CD4-positive, alpha-beta T cell (primary cell): ENCODE measurements around the gene CDK17. TPM values are rescaled to one million over a fixed set of nuclear protein-coding genes. Genes with fewer than 3 reads are reported as not detected.

ENCODE experiments used
- ATAC-seq: fragments of 200-7000 bp; cut with Tn5 transposase; one replicate; pipeline ENCODE4 v1.10.0; 2022; ENCODE audit warnings: mild to moderate bottlenecking; ENCODE audit not compliant: poor library complexity
- CTCF ChIA-PET: fragments of 350-600 bp; sonication (Branson Sonifier 250); formaldehyde crosslinking; loops from one replicate; lab custom pipeline; 2021; ENCODE audit warnings: antibody characterized with exemption, inconsistent platforms; lab: Charles Lee
- POLR2A ChIA-PET: fragments of 350-600 bp; sonication (Branson Sonifier 250); formaldehyde crosslinking; loops from one replicate; lab custom pipeline; 2021; ENCODE audit warnings: antibody characterized with exemption, inconsistent platforms; lab: Charles Lee
- DNase-seq, 14 experiments: peaks; one replicate each; pipeline ENCODE4 v3.0.0-alpha.2; 2013 to 2020; ENCODE audit warnings: mixed read lengths in 2 of 14
- H3K27ac ChIP-seq, 2 donors: one replicate each; pipeline versions ENCODE4 v1.5.1 to v1.7.0; 2013; ENCODE audit warnings: low read length in 2 of 2, low read depth in 1 of 2, mild to moderate bottlenecking in 1 of 2
- H3K27me3 ChIP-seq, 2 experiments: 1 replicate in 1 of 2; 2 replicates in 1 of 2; pipeline versions ENCODE4 v1.6.1 to v1.7.0; 2013; ENCODE audit warnings: low read length in 2 of 2, control low read depth in 1 of 2, mild to moderate bottlenecking in 1 of 2, moderate library complexity in 1 of 2; ENCODE audit not compliant: insufficient read depth in 2 of 2, control insufficient read depth in 1 of 2
- H3K36me3 ChIP-seq: one replicate; pipeline ENCODE4 v1.6.1; 2013; ENCODE audit warnings: low read length, control low read depth; ENCODE audit not compliant: insufficient read depth
- H3K4me1 ChIP-seq: one replicate; pipeline ENCODE4 v1.6.1; 2013; ENCODE audit warnings: low read length, control low read depth; ENCODE audit not compliant: insufficient read depth
- H3K4me3 ChIP-seq: one replicate; pipeline ENCODE4 v1.5.1; 2013; ENCODE audit warnings: mild to moderate bottlenecking, low read length, moderate library complexity
- H3K9me3 ChIP-seq, 2 experiments: 1 replicate in 1 of 2; 2 replicates in 1 of 2; pipeline versions ENCODE4 v1.6.1 to v1.7.0; 2013; ENCODE audit warnings: low read length in 2 of 2, mild to moderate bottlenecking in 2 of 2, control low read depth in 1 of 2, moderate library complexity in 1 of 2; ENCODE audit not compliant: control insufficient read depth in 1 of 2, insufficient read depth in 1 of 2
- H3K27ac Mint-ChIP-seq: one replicate; pipeline ENCODE4 v1.8.0; 2020; ENCODE audit warnings: mixed read lengths
- H3K27me3 Mint-ChIP-seq: one replicate; pipeline ENCODE4 v1.8.0; 2021; ENCODE audit warnings: mixed read lengths
- H3K36me3 Mint-ChIP-seq: one replicate; pipeline ENCODE4 v1.8.0; 2021; ENCODE audit warnings: low read depth, mixed read lengths
- H3K4me1 Mint-ChIP-seq: one replicate; pipeline ENCODE4 v1.8.0; 2021; ENCODE audit warnings: low read depth, mixed read lengths
- H3K4me3 Mint-ChIP-seq: one replicate; pipeline ENCODE4 v1.8.0; 2020; ENCODE audit warnings: mild to moderate bottlenecking, mixed read lengths
- H3K9me3 Mint-ChIP-seq: one replicate; pipeline ENCODE4 v1.8.0; 2020; ENCODE audit warnings: mixed read lengths
- intact Hi-C, 2 experiments: fragments of 100-400 bp; cut with DNase I in 1 of 2; cut with micrococcal nuclease in 1 of 2; formaldehyde crosslinking; loops; one replicate each; pipeline versions ENCODE4 v1.15.1 to v1.9.0; 2023 to 2025; cut with DNase I, micrococcal nuclease
- polyA plus RNA-seq, 2 donors: library from polyadenylated mRNA; unstranded; fragments of 120-200 nt; gene quantifications; one replicate each; pipeline ENCODE4 v1.2.1, GENCODE V29; 2013
- total RNA-seq, 174 experiments: library from RNA in 2 of 174; stranded (reverse) in 2 of 174; gene quantifications; one replicate each; pipeline ENCODE4 v1.2.3 and lab custom pipeline; 2021 to 2026
- TF ChIP-seq, protein P1 (sequence below): fragments of 200-600 bp; IDR thresholded peaks from one replicate; pipeline ENCODE4 v1.8.0; 2022; ENCODE audit warnings: antibody characterized with exemption, mild to moderate bottlenecking

Gene CDK17
- total RNA-seq: 100 to 1,000 TPM; 112 to 113 TPM
- 37.6 TPM for polyA plus RNA-seq (2013, experiment 1 of 2)
- 45.3 TPM for polyA plus RNA-seq (2013, experiment 2 of 2)
- 62.4 to 723 (median 148) reads per million in 172 experiments for total RNA-seq (lab: John Stamatoyannopoulos, UW)

DNA sequence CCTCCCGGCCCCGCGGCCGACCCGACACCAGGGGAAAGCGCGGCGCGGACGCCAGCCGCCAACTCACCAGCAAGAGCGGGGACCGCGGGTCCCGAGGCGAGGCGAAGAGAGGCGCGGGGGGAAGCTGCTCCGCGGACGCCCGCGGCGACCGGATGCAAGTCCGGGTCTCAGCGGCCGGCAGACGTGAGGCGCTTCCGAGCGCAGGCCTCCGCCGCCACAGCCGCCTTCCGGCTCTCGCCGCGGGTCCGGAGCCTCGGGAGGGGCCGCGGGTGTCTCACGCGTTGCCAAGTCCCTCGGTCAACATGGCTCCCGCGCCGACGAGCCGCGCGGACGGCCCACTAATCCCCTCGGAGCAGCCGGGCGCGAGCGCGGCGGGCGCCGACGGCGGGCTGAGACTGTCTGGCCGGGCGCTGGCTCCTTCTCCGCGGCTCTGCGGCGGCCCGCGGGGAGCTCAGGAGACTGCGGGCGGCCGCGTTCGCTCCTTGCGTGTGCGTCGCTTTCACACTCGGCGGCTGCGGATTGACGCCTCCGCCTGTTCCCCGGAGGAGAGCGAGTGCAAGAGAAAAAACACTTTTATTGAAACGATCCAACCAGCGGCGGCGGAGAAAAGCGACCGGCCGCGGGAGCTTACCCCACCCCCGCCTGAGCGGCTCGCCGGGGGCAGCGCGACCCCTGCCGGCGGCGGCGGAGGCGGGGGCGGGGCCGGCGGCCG lies at the start of gene CDK17:
Gene CDK17 (minus strand): TSS at position 521 of the 712 bp plus-strand sequence. CDS start 65,603 bp downstream, outside the sequence.
- POLR2A ChIA-PET: interaction anchor here (0.7 to 4.6 kb wide), 61 partner anchors 11 to 926 kb away, joined by 3 to 98 read pairs (median 6); partner anchors contain the start of genes AMDHD1, CCDC38, CFAP54 and LTA4H
- Mint-ChIP-seq H3K9me3 (no peaks in the 10 kb centered on the region), H3K36me3 (peaks cover 32% of the 10 kb centered on the region), H3K27ac (peak within 1 kb of the TSS; percentile 93), H3K4me1 (peaks cover 50% of the 10 kb centered on the region), H3K27me3 (no peaks in the 10 kb centered on the region), H3K4me3 (peak within 1 kb of the TSS; percentile 99)
- Histone ChIP-seq H3K4me3 (peak within 1 kb of the TSS; percentile 88), H3K4me1 (peaks cover 15% of the 10 kb centered on the region), H3K27ac (peak within 1 kb of the TSS; percentile 86 to 99), H3K9me3 (no peaks in the 10 kb centered on the region), H3K27me3 (no peaks in the 10 kb centered on the region), H3K36me3 (no peaks in the 10 kb centered on the region)
- CTCF ChIA-PET: interaction anchor here (0.7 to 4.4 kb wide), 40 partner anchors 9 to 339 kb away, joined by 3 to 49 read pairs (median 4); partner anchors contain the start of gene CFAP54
- intact Hi-C loops: loop anchor here (1.0 to 10.0 kb wide), 15 partner anchors 21 to 365 kb away; partner anchors contain the start of genes CFAP54 (in 1 of the 2) and LTA4H (in 1 of the 2)
- peak; percentile 82 to 97 (median 88) for DNase-seq
- ATAC-seq: peak; percentile 63
- TF ChIP-seq, protein P1, sequence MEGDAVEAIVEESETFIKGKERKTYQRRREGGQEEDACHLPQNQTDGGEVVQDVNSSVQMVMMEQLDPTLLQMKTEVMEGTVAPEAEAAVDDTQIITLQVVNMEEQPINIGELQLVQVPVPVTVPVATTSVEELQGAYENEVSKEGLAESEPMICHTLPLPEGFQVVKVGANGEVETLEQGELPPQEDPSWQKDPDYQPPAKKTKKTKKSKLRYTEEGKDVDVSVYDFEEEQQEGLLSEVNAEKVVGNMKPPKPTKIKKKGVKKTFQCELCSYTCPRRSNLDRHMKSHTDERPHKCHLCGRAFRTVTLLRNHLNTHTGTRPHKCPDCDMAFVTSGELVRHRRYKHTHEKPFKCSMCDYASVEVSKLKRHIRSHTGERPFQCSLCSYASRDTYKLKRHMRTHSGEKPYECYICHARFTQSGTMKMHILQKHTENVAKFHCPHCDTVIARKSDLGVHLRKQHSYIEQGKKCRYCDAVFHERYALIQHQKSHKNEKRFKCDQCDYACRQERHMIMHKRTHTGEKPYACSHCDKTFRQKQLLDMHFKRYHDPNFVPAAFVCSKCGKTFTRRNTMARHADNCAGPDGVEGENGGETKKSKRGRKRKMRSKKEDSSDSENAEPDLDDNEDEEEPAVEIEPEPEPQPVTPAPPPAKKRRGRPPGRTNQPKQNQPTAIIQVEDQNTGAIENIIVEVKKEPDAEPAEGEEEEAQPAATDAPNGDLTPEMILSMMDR: no peak

GRCh38 chr12:96448300-96448699 lies 48.1 kb upstream of the CDK17 start:
- Histone ChIP-seq H3K4me1 (peaks cover 28% of the 10 kb centered on the region), H3K9me3 (no peaks in the 10 kb centered on the region), H3K27ac (no peak overlapping the region), H3K27me3 (no peaks in the 10 kb centered on the region), H3K4me3 (no peak overlapping the region), H3K36me3 (no peaks in the 10 kb centered on the region)
- H3K36me3 Mint-ChIP-seq: no peaks in the 10 kb centered on the region
- H3K4me1 Mint-ChIP-seq: peaks cover 27% of the 10 kb centered on the region
- no peak overlapping the region for H3K4me3 Mint-ChIP-seq
- TF ChIP-seq, protein P1: no peak
- intact Hi-C loops: loop anchor here (5.0 kb wide), 2 partner anchors 34 to 251 kb away; no protein-coding TSS in a partner anchor
- H3K9me3 Mint-ChIP-seq: no peaks in the 10 kb centered on the region
- ATAC-seq (no peak), DNase-seq (no peak)
- no peaks in the 10 kb centered on the region for H3K27me3 Mint-ChIP-seq
- H3K27ac Mint-ChIP-seq: peak overlapping the region; percentile 38
- ChIA-PET CTCF (interaction anchor here (3.1 to 6.4 kb wide), 2 partner anchors 41 to 48 kb away, joined by 10 to 49 read pairs; partner anchors contain the start of genes CDK17 and CFAP54), POLR2A (no interaction called here)

GRCh38 chr12:96447256-96447655 lies 47.0 kb upstream of the CDK17 start:
- Mint-ChIP-seq H3K36me3 (no peaks in the 10 kb centered on the region), H3K27ac (peak overlapping the region; percentile 98), H3K4me1 (peaks cover 31% of the 10 kb centered on the region), H3K27me3 (no peaks in the 10 kb centered on the region), H3K9me3 (no peaks in the 10 kb centered on the region), H3K4me3 (no peak overlapping the region)
- POLR2A ChIA-PET: interaction anchor here (0.9 to 4.0 kb wide), 3 partner anchors 13 to 47 kb away, joined by 6 to 57 read pairs (median 6); partner anchors contain the start of genes CDK17 and CFAP54
- Histone ChIP-seq H3K4me3 (no peak overlapping the region), H3K27me3 (no peaks in the 10 kb centered on the region), H3K36me3 (no peaks in the 10 kb centered on the region), H3K9me3 (no peaks in the 10 kb centered on the region), H3K27ac (peak overlapping the region; percentile 74 to 92), H3K4me1 (peaks cover 28% of the 10 kb centered on the region)
- no peak for ATAC-seq
- TF ChIP-seq, protein P1: no peak
- intact Hi-C loops: loop anchor here (5.0 kb wide), 2 partner anchors 35 to 250 kb away; no protein-coding TSS in a partner anchor
- no peak for DNase-seq
- CTCF ChIA-PET: interaction anchor here (0.7 to 6.4 kb wide), 4 partner anchors 20 to 47 kb away, joined by 3 to 49 read pairs (median 16); partner anchors contain the start of genes CDK17 and CFAP54
